Measurements from ENCODE around the gene PFKP. TPM values are rescaled to one million over a fixed set of nuclear protein-coding genes. Genes with fewer than 3 reads are reported as not detected.
"Not testable (repeated sequence)": the region's sequence is repeated elsewhere in the genome, so short reads cannot be mapped to it uniquely, and the experiment has no call there.

PFKP gene
- polyA plus RNA-seq, 4 donors = 25.3 to 34.2 (median 30.0) TPM

DNA sequence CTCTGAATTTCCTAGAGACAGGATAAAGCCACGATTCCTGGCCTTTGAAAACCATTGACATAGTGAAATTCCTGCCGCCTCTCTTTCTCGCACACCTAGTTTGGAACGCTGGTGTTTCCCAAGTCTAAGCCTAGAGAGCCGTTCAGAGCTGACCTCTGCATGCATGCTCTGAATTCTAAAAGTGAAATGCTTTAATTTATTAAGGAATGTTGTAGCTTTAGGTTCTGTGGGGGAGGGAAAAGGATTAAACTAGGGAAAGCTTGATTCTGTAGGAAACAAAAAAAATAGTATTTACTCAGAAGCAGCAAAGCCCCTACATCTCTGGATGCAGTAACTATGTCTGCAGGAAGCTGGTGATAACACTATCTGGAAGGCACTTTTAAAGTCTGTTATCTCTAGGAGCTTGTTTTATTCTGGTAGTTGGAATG, 27.3 kb downstream of the PFKP start:
- DNase-seq (ENCODE audit: low read depth in 4 of 4, low spot score in 3 of 4) = no peak

DNA sequence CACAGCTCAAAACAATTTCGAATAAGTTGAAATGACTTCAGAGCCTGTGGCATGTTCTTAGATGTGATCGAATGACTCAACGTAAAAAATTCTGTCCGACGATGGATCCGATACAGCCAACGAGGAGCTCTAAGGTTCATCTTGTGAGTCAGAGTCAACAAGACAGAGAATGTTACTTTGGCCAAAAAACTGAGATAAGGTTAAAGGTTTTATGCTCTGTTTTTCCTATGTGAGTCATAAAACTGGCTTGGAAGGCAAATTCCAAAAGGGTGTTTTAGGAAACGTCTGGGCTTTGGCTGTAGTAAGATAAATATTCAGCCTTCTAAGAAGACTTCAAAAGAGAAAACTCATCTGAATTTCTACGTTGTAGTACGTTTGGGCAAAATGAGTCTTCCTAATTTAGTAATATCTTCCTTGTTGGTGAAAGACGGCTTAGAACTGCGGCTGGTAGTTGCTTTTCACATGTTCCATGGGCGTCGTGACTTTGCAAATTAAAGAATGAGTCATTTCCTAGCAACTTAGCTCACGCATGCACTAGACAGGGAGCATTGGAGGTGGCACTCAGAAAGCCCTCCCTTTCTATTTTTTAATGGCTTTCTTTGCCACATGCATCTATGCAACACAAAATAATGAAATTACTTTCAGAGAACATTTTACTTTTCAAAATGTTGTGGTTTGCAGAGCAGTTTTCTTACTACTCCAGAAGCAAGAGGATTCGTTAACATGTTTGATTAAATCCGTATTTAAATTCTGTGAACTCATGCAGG, 28.2 kb downstream of the PFKP start:
- DNase-seq (ENCODE audit: low read depth in 4 of 4, low spot score in 3 of 4) = no peak

DNA sequence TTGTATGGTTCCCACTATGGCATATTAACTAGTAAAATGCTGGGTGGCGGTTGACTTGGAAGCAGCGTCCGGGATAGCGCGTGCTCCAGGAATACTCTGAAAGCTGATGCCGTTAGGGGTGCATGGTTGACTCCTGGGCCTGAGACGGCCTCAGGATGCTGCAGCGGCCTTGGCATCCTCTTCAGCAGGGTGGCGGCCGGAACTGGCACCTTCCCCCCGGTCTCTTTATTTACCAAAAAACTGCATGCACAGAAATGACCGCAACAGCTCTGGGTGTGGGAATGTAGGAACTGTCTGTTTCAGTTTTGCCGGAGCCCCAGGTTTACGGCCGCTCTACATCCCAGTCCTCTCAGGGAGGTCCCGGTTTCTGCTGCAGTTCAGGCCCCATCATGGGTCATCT, 28.8 kb downstream of the PFKP start:
- no peak for DNase-seq (ENCODE audit: low read depth in 4 of 4, low spot score in 3 of 4)

DNA sequence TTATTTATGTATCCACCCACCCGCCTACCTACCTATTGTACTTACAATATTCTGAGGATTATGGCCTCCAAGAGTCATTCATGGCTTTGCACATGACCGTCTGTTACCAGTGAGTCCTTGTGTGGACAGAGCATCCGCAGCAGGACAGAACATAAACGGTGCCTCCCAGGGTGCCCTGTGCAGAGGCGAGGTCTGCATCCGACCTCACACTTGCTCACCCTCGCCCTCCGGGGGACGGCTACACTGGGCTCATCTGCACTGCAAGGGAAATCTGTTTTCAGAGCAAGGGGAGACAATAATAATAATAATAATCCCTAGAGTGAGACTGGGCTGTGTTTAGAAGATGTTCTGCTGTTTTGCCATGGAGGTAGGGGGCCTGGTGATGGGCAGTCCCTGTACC, 29.8 kb downstream of the PFKP start:
- no peak for DNase-seq (ENCODE audit: low read depth in 4 of 4, low spot score in 3 of 4)

DNA sequence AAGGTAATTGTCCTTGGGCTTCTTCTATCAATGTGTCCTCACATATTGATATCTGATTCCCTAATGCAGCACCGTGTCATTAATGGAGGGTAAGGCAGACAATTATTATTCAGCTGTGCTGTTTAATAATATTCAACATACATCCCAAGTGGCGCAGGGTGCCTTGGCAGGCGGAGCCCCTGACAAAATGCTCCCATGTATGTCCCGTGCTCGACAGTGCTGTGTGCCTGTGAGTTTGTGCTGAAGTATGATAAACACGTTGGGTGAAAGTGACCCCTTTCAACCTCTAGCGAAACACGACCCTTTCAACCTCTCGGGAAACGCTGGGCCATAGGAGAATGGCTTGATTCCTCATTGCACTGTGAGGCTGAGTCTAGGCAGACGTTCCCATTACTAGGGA, 31.3 kb downstream of the PFKP start:
- DNase-seq (ENCODE audit: low read depth in 4 of 4, low spot score in 3 of 4) = no peak

DNA sequence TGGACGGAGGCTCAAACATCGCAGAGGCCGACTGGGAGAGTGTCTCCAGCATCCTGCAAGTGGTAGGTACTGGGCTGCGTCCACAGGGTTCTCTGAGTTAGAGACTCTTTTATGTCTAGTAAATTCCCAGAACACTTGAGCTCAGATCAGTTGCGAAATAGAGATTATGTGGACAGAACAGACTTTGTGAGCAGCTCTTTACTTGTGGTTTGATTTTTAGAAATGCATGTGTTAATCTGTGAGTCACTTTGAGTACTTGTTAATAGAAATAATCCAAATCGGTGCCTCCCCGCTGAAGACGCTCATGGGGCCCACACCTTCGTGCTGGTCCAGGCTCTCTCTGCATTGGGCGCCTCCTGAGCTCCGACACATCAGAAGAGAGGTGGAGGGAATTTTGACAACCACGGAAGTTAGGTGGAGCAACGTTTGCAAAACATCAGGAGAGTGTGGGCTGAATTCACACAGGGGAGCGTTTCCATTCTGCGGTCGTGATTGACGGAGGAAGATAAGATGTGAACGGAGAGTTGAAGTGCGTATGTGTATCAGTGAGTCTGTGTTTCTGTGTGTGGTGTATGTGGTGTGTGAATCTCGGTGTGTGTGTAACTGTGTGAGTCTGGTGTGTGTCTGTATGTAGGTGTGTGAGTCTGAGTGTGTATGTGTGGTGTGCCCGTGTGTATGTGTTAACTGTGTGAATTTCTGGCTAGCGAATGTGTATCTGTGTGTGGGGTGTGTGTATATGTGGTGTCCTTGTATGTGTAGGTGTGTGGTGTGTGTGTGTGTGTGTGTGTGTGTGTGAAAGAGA, 32.1 kb downstream of the PFKP start:
- DNase-seq (ENCODE audit: low read depth in 4 of 4, low spot score in 3 of 4) = no peak

GRCh38 chr10:3100093-3100792, 32.9 kb downstream of the PFKP start:
- no peak for DNase-seq (ENCODE audit: low read depth in 4 of 4, low spot score in 3 of 4)

GRCh38 chr10:3100856-3101640, 33.7 kb downstream of the PFKP start:
- DNase-seq (ENCODE audit: low read depth in 4 of 4, low spot score in 3 of 4) = no peak

DNA sequence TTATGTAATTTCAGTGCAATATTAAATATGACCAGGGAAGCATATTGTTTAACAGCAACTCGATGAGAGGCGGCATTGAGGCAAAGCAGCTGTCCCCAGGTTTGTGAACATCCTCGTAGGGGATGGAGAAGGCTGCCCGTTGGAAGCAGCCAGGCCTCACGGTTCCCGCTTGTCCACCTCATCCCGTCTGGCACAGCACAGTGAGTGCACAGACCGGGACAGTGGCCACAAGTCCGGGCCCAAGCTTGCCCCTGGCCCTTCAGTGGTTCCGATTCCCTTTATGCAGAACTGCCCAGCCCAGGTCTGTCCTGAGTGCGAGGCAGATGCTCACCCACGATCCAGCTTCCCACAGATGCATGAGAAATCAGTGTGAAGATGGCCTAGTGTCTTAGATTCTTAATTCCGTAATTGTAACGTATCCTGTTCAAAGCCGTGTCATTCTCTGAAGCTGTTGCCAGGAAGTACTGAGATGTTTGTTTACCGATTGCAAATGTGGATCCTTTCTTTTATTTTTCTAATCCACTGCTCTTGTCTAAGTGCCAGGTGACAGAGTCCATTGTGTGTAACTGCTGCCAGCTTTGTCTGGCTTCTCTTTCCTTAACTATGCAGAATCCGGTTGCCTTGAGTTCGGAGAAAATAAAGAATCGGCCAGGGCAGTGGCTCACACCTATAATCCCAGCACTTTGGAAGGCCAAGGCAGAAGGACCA, 35.5 kb downstream of the PFKP start:
- DNase-seq (ENCODE audit: low read depth in 4 of 4, low spot score in 3 of 4) = no peak

DNA sequence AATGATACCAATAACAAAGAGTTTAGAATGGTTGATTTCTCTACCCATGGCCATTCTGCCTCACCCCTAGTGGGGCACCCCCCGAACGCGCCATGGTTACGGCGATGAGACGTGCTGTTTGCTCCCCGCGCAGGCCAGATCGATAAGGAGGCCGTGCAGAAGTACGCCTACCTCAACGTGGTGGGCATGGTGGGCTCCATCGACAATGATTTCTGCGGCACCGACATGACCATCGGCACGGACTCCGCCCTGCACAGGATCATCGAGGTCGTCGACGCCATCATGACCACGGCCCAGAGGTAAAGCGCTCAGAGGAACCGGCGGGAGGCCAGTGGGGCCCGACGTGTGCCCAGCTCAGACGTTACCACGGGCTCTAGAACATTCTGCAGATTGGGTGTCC, 36.3 kb downstream of the PFKP start:
- DNase-seq (ENCODE audit: low read depth in 4 of 4, low spot score in 3 of 4) = no peak

DNA sequence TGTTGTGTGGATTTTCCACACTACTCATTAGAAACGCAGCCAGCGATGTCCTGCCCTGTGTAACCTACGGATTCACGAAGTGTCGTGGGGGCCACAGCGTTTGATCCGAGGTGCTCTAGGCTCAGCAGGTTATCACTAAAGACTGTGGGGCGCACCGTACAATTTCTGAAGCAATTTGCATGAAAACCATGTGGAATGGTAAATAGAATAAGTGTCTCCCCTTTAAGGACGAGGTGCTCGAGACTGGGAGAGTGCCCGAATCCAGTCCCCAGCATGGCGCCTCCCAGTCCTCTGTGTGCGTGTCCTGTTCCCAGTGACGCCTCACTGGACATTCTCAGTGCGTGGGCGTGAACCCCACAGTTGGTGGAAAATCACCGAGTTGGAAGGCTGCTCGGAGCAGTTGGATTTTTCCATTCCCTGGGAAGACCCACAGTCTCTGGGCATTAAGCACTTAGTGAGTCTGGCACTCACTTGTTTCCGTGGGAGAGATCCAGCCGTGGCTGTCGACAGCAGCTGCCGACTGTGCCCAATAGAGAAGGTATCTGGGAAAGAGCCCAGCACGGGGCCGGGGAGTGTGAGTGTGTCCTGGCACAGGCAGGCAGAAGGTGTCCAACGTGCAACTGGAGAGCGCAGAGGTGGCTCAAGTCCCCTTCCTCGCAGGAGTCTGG, 37.0 kb downstream of the PFKP start:
- no peak for DNase-seq (ENCODE audit: low read depth in 4 of 4, low spot score in 3 of 4)

DNA sequence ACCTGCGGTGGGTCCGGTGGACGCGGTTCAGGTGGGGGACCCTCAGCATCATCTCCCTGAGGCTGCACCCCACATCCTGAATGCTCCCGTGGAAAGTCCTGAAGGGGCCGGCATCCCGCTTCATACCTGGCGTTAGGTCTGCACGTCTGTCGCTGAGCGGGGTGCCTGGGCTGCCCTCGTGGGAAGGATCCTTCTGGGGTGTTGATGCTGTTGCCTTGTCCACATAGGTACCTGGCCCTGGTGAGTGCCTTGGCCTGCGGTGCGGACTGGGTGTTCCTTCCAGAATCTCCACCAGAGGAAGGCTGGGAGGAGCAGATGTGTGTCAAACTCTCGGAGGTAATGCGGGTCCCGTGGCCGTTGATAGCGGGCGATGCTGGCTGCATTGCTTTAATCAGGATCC, 37.8 kb downstream of the PFKP start:
- DNase-seq (ENCODE audit: low read depth in 4 of 4, low spot score in 3 of 4) = no peak

DNA sequence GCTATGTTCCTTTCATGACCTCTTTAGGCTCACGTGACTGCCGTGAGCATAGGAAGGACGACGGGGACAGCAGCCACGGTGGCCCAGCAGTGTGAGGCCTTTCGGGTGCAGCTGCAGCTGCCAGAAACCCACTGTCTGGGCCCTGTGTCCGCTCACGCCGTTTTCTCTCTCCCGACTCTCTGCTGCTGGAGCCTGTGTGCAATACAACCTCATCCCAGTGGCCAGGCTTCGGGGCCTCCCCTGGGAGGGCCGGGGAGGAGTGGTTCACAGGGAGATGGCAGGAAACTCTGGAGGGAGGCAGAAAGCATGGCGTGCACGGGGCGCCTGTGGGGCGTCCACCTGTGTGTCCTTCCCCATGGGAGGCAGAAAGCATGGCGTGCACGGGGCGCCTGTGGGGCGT, 38.6 kb downstream of the PFKP start:
- DNase-seq (ENCODE audit: low read depth in 4 of 4, low spot score in 3 of 4) = no peak

DNA sequence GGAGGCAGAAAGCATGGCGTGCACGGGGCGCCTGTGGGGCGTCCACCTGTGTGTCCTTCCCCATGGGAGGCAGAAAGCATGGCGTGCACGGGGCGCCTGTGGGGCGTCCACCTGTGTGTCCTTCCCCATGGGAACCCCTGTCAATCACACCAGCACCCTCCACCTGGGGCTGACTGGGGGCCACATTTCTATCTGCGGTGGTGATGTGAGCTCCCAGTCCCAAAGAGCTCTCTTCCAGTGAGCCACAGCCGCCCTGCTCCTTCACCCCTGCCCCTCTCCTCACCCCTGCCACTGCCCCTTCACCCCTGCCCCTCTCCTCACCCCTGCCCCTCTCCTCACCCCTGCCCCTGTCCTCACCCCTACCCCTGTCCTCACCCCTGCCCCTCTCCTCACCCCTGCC, 39.0 kb downstream of the PFKP start:
- not testable (repeated sequence) for DNase-seq (ENCODE audit: low read depth in 4 of 4, low spot score in 3 of 4)

- no peak for DNase-seq (ENCODE audit: low read depth in 4 of 4, low spot score in 3 of 4)
Measured at GRCh38 chr10:3106928-3107425, 39.6 kb downstream of the PFKP start.

DNA sequence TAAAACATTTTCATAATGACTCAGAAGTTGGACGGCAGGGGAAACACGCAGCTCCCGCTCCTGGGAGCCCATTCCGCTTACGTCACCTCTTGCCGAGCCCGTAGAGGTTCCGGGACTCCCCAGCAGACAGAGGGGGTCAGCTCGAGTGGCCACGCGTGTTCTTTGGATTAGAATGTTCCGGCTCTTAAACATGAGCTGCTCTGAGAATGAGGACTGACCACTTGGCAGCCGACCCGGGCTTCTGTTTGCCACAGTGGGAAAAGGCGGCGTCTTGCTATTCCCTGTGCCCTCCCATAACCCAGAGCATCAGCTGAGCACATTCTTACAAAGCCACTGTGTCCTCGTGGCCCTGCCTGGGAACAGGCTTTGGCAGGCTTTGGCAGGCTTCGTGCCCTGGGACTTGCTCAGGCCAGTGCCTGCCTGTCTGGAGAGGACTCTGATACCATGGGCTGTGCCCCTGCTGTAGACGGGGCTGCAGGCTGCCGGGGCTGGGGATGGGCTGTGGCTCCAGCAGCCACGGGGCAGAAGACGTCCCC, 40.1 kb downstream of the PFKP start:
- no peak for DNase-seq (ENCODE audit: low read depth in 4 of 4, low spot score in 3 of 4)

- no peak for DNase-seq (ENCODE audit: low read depth in 4 of 4, low spot score in 3 of 4)
Measured at GRCh38 chr10:3108033-3108432, 40.7 kb downstream of the PFKP start.

GRCh38 chr10:3108575-3109105, 41.3 kb downstream of the PFKP start:
- DNase-seq (ENCODE audit: low read depth in 4 of 4, low spot score in 3 of 4) = no peak

DNA sequence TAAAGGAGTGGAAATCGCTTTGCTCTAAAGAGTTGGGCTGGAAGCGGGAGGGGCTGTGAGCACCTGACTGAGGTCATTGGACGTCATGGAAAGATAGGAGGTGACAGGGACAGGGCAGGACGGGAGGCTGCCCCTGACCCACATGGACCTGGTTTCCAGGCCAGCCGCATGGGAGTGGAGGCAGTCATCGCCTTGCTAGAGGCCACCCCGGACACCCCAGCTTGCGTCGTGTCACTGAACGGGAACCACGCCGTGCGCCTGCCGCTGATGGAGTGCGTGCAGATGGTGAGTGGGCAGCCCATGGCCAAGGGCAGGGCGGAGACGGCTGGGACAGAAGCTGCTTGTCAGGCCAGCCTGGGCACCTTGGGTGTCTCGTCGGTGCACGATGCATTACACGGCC, 41.8 kb downstream of the PFKP start:
- DNase-seq (ENCODE audit: low read depth in 4 of 4, low spot score in 3 of 4) = no peak
